Esophagus muscularis mucosa (tissue), 4 donors: ENCODE data around the gene SPTBN4.

Experiments used
- CTCF ChIP-seq, 3 experiments: fragments of 200-600 bp in 2 of 3; fragments of 450-650 bp in 1 of 3; sonication (generic) in 2 of 3; IDR thresholded peaks; one replicate each; pipeline ENCODE4 v1.5.1; 2017 to 2019; ENCODE audit warnings: antibody characterized with exemption in 3 of 3, mild to moderate bottlenecking in 2 of 3, moderate library complexity in 1 of 3
- EP300 ChIP-seq: sonication (generic); formaldehyde crosslinking; IDR thresholded peaks from one replicate; pipeline ENCODE4 v1.6.1; 2017; ENCODE audit warnings: antibody characterized with exemption
- POLR2A ChIP-seq: fragments of 450-650 bp; IDR thresholded peaks from one replicate; pipeline ENCODE4 v1.6.1; 2017; ENCODE audit warnings: antibody characterized with exemption, moderate library complexity, mild to moderate bottlenecking, low read depth

GRCh38 chr19:40493778-40494177 lies 27.0 kb downstream of the SPTBN4 start:
- TF ChIP-seq POLR2A (no peak), CTCF (IDR thresholded peaks at IDR 0.05) (no peak), EP300 (no peak)
